ENCODE data around the gene MAJIN.

The MAJIN gene

GRCh38 chr11:64947208-64947814 is 24.6 kb downstream of the MAJIN start:
- no peaks in the 10 kb centered on the region for H3K36me3 Mint-ChIP-seq (ENCODE audit: low read depth)
- H3K4me1 Mint-ChIP-seq = no peaks in the 10 kb centered on the region
- TF ChIP-seq CTCF (IDR thresholded peaks at IDR 0.05; ENCODE audit: unreplicated experiment in 3 of 3) = no peak
- H3K27me3 Mint-ChIP-seq (ENCODE audit: low read depth) = peaks cover 16% of the 10 kb centered on the region
- no peaks in the 10 kb centered on the region for H3K9me3 Mint-ChIP-seq
- H3K27ac Mint-ChIP-seq = no peak overlapping the region
- H3K4me3 Mint-ChIP-seq = no peak overlapping the region

DNA sequence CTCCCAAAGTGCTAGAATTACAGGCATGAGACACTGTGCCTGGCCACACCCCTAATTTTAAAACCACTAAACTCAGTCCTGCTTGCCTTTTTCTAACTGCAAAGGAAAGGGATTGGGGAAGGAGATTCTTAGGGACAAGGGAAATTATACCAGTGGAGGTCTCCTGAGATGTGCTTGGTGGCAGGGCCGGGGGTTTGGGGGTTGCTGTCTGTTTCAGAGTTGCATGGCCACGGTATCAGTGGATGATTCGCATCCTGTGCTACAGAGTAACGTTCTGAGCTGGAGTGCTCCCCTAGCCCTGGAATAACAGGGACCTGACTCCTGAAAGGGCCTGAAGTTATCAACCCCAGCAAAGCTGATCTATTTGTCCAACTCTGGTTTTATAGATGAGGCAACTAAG is 35.4 kb downstream of the MAJIN start:
- peaks cover 31% of the 10 kb centered on the region for H3K4me1 Mint-ChIP-seq
- peaks cover 16% of the 10 kb centered on the region for H3K36me3 Mint-ChIP-seq (ENCODE audit: low read depth)
- TF ChIP-seq CTCF (IDR thresholded peaks at IDR 0.05; ENCODE audit: unreplicated experiment in 3 of 3) = no peak
- no peak overlapping the region for H3K4me3 Mint-ChIP-seq
- H3K27ac Mint-ChIP-seq = peak overlapping the region in 1 of 3 experiments; percentile 33
- H3K9me3 Mint-ChIP-seq = no peaks in the 10 kb centered on the region
- H3K27me3 Mint-ChIP-seq (ENCODE audit: low read depth) = peaks cover 4% of the 10 kb centered on the region

DNA sequence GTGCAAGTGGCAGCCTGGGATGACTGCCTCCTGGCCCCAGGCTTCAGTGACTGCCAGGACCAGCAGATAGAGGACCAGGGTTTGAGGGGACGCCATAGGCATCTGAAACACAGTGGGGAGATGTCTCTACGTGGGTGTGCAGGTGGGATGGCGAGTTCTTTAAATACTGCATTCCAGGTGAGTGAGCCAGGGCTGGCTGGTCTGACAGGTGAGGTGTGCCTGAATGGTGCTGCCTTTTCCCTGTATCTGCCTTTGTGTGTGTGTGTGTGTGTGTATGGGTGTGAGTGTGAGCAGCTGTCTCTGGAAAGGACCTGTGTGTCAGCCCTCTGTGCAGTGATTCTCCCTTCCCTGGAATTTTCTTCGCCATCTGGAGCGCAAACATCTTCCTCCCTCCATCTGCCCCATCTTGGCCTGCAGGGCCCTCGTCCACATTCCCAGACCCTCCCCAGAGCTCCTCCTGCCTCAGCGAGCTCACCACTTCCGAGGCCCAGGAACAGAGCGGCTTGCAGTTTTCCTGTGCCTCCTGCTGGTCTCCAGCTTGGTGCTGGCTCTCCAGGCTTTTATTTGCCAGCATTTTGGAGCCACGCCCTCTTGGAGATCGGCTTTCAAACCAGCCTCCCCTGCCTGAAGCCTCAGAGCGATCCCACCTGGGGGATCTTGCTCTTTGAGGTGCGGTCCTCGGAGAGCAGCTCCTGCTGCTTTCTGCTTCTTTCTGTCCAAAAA is 36.4 kb downstream of the MAJIN start, which contains the start of gene GPHA2:
GPHA2 (minus strand) TSS at position 535 of the 723 bp plus-strand sequence; CDS start at position 102, 433 bp downstream.
- H3K4me3 Mint-ChIP-seq = peak within 1 kb of the TSS; percentile 5 to 52 (median 35)

GRCh38 chr11:64934682-64935358 is 37.1 kb downstream of the MAJIN start:
- peak overlapping the region; percentile 43 to 56 (median 53) for H3K27ac Mint-ChIP-seq
- no peaks in the 10 kb centered on the region for H3K27me3 Mint-ChIP-seq (ENCODE audit: low read depth)
- H3K9me3 Mint-ChIP-seq = no peaks in the 10 kb centered on the region
- no peak for TF ChIP-seq CTCF (IDR thresholded peaks at IDR 0.05; ENCODE audit: unreplicated experiment in 3 of 3)
- peaks cover 31% of the 10 kb centered on the region for H3K4me1 Mint-ChIP-seq
- H3K4me3 Mint-ChIP-seq = no peak overlapping the region
- H3K36me3 Mint-ChIP-seq (ENCODE audit: low read depth) = peaks cover 33% of the 10 kb centered on the region

More for the DNA sequence above, 36.4 kb downstream of the MAJIN start, which contains the start of gene GPHA2:
- H3K4me1 Mint-ChIP-seq = peaks cover 31% of the 10 kb centered on the region
- H3K36me3 Mint-ChIP-seq (ENCODE audit: low read depth) = peaks cover 26% of the 10 kb centered on the region
- no peak for TF ChIP-seq CTCF (IDR thresholded peaks at IDR 0.05; ENCODE audit: unreplicated experiment in 3 of 3)
- H3K9me3 Mint-ChIP-seq = no peaks in the 10 kb centered on the region
- no peaks in the 10 kb centered on the region for H3K27me3 Mint-ChIP-seq (ENCODE audit: low read depth)
- peak within 1 kb of the TSS; percentile 53 to 89 (median 56) for H3K27ac Mint-ChIP-seq

- Mint-ChIP-seq H3K4me3 (peak overlapping the region in 1 of 3 experiments; percentile 18), H3K27ac (peak overlapping the region; percentile 21 to 43 (median 43)), H3K4me1 (peaks cover 31% of the 10 kb centered on the region), H3K36me3 (ENCODE audit: low read depth) (peaks cover 39% of the 10 kb centered on the region), H3K27me3 (ENCODE audit: low read depth) (no peaks in the 10 kb centered on the region), H3K9me3 (no peaks in the 10 kb centered on the region)
- no peak for TF ChIP-seq CTCF (IDR thresholded peaks at IDR 0.05; ENCODE audit: unreplicated experiment in 3 of 3)
Observed at GRCh38 chr11:64933935-64934681, 37.8 kb downstream of the MAJIN start.
